IPS-20b (cell line): Measurements from ENCODE around the gene HTR3D.

ENCODE experiments used
- H3K27ac ChIP-seq: one replicate; pipeline ENCODE4 v1.5.1; 2013; ENCODE audit warnings: low read length
- H3K27me3 ChIP-seq: 2 replicates; pipeline ENCODE4 v1.6.1; 2013; ENCODE audit warnings: mild to moderate bottlenecking, low read length, inconsistent platforms; ENCODE audit not compliant: insufficient read depth
- H3K36me3 ChIP-seq: 2 replicates; pipeline ENCODE4 v1.6.1; 2013; ENCODE audit warnings: low read depth, mild to moderate bottlenecking, inconsistent platforms, low read length, moderate library complexity; ENCODE audit not compliant: insufficient read depth
- H3K4me1 ChIP-seq: 2 replicates; pipeline ENCODE4 v1.6.1; 2013; ENCODE audit warnings: mild to moderate bottlenecking, control low read depth, inconsistent platforms, low read length, moderate library complexity; ENCODE audit not compliant: insufficient read depth
- H3K4me3 ChIP-seq: 2 replicates; pipeline ENCODE4 v1.5.1; 2013; ENCODE audit warnings: mild to moderate bottlenecking, low read length, inconsistent platforms
- H3K9ac ChIP-seq: 2 replicates; pipeline ENCODE4 v1.6.1; 2013; ENCODE audit warnings: low read depth, mild to moderate bottlenecking, inconsistent platforms, low read length, moderate library complexity
- H3K9me3 ChIP-seq: 2 replicates; pipeline ENCODE4 v1.6.1; 2013; ENCODE audit warnings: mild to moderate bottlenecking, low read depth, low read length, inconsistent platforms; ENCODE audit not compliant: insufficient read depth

The HTR3D gene

GRCh38 chr3:184078851-184079250 lies 47.3 kb downstream of the HTR3D start:
- H3K36me3 ChIP-seq: no peaks in the 10 kb centered on the region

GRCh38 chr3:184081116-184081830 lies 49.7 kb downstream of the HTR3D start:
- no peaks in the 10 kb centered on the region for H3K36me3 ChIP-seq
- H3K9ac ChIP-seq: no peak overlapping the region
- no peak overlapping the region for H3K4me3 ChIP-seq

More at GRCh38 chr3:184078851-184079250, 47.3 kb downstream of the HTR3D start:
- Histone ChIP-seq H3K4me1 (no peaks in the 10 kb centered on the region; the same call in 1 of the 2 replicates), H3K27me3 (no peaks in the 10 kb centered on the region), H3K4me3 (no peak overlapping the region), H3K27ac (no peak overlapping the region), H3K9ac (no peak overlapping the region), H3K9me3 (no peaks in the 10 kb centered on the region)

GRCh38 chr3:184082034-184082433 lies 50.5 kb downstream of the HTR3D start:
- no peak overlapping the region for H3K4me3 ChIP-seq
- H3K27me3 ChIP-seq: no peaks in the 10 kb centered on the region
- no peak overlapping the region for H3K27ac ChIP-seq
- H3K4me1 ChIP-seq: no peaks in the 10 kb centered on the region; the same call in 1 of the 2 replicates
- H3K9me3 ChIP-seq: no peaks in the 10 kb centered on the region
- H3K9ac ChIP-seq: no peak overlapping the region
- H3K36me3 ChIP-seq: no peaks in the 10 kb centered on the region

More at GRCh38 chr3:184081116-184081830, 49.7 kb downstream of the HTR3D start:
- Histone ChIP-seq H3K4me1 (no peaks in the 10 kb centered on the region; the same call in 1 of the 2 replicates), H3K27me3 (no peaks in the 10 kb centered on the region), H3K9me3 (no peaks in the 10 kb centered on the region), H3K27ac (no peak overlapping the region)

GRCh38 chr3:184082465-184082864 lies 50.9 kb downstream of the HTR3D start:
- Histone ChIP-seq H3K9me3 (no peaks in the 10 kb centered on the region), H3K4me1 (no peaks in the 10 kb centered on the region; the same call in 1 of the 2 replicates), H3K27ac (no peak overlapping the region), H3K36me3 (no peaks in the 10 kb centered on the region), H3K4me3 (no peak overlapping the region), H3K9ac (no peak overlapping the region), H3K27me3 (no peaks in the 10 kb centered on the region)

- Histone ChIP-seq H3K9me3 (no peaks in the 10 kb centered on the region), H3K36me3 (no peaks in the 10 kb centered on the region), H3K27ac (no peak overlapping the region), H3K4me1 (no peaks in the 10 kb centered on the region), H3K9ac (no peak overlapping the region), H3K27me3 (no peaks in the 10 kb centered on the region), H3K4me3 (no peak overlapping the region)
Measured at GRCh38 chr3:184085389-184085852, 53.9 kb downstream of the HTR3D start.
